ENCODE results near the gene CDYL2.

Gene CDYL2

DNA sequence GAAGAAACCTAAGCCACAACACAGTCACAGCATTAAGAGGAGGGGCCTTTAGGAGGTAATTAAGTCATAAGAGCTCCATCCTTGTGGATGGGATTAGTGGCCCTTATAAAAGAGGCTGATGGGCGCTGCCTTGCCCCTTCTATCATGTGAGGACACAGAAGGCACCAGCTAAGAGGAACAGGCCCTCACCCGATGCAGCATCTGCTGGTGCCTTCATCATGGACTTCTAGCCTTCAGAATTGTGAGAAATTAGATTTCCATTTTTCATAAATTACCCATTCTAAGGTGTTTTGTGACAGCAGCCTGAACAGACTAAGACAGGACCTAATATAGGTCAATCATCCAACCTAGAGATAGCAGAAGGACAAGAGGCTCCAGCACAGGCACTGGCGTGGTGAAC is 120.8 kb downstream of the CDYL2 start:
- Mint-ChIP-seq H3K4me3 (no peak overlapping the region), H3K9me3 (no peaks in the 10 kb centered on the region), H3K27ac (no peak overlapping the region), H3K4me1 (ENCODE audit: low read depth in 2 of 2) (peaks cover 4 to 22% of the 10 kb centered on the region in 2 donors), H3K27me3 (no peaks in the 10 kb centered on the region), H3K36me3 (ENCODE audit: insufficient read depth) (peaks cover 5% of the 10 kb centered on the region)
- DNase-seq (no peak), ATAC-seq (replicated peaks) (no peak)

- Mint-ChIP-seq H3K4me3 (no peak overlapping the region), H3K36me3 (ENCODE audit: insufficient read depth) (peaks cover 5% of the 10 kb centered on the region), H3K27ac (no peak overlapping the region), H3K27me3 (no peaks in the 10 kb centered on the region), H3K9me3 (no peaks in the 10 kb centered on the region), H3K4me1 (ENCODE audit: low read depth in 2 of 2) (peaks cover 4 to 22% of the 10 kb centered on the region in 2 donors)
- DNase-seq (no peak), ATAC-seq (replicated peaks) (no peak)
Measured at GRCh38 chr16:80682421-80683070, 121.9 kb downstream of the CDYL2 start.

- H3K9me3 Mint-ChIP-seq: no peaks in the 10 kb centered on the region
- no peak overlapping the region for H3K4me3 Mint-ChIP-seq
- no peak for ATAC-seq (replicated peaks)
- H3K27me3 Mint-ChIP-seq: no peaks in the 10 kb centered on the region
- H3K4me1 Mint-ChIP-seq (ENCODE audit: low read depth in 2 of 2): peaks cover 4 to 22% of the 10 kb centered on the region in 2 donors
- H3K27ac Mint-ChIP-seq: no peak overlapping the region
- no peak for DNase-seq
- peaks cover 9% of the 10 kb centered on the region for H3K36me3 Mint-ChIP-seq (ENCODE audit: insufficient read depth)
Measured at GRCh38 chr16:80681436-80681835, 123.0 kb downstream of the CDYL2 start.

DNA sequence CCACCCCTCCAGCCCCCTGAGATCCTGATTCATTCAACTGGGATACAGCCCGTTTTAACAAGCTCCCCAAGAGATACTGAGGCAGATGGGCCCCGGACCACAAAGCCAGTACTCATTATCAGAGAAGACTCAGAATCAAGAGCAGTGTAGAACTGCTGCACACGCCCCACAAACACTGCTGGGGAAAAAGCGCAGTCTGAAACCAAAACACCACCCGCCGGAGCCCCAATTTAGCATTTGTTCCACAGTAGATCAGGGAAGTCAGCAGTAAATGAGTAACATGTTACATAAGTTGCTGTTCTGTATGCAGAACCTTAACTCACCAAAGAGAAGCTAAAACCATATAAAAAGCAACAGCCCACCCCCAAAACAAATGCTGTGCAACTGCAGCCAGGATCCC is 123.6 kb downstream of the CDYL2 start:
- no peak overlapping the region for H3K4me3 Mint-ChIP-seq
- peaks cover 4 to 22% of the 10 kb centered on the region in 2 donors for H3K4me1 Mint-ChIP-seq (ENCODE audit: low read depth in 2 of 2)
- peaks cover 9% of the 10 kb centered on the region for H3K36me3 Mint-ChIP-seq (ENCODE audit: insufficient read depth)
- DNase-seq (no peak), ATAC-seq (replicated peaks) (no peak)
- no peaks in the 10 kb centered on the region for H3K9me3 Mint-ChIP-seq
- no peak overlapping the region for H3K27ac Mint-ChIP-seq
- no peaks in the 10 kb centered on the region for H3K27me3 Mint-ChIP-seq

- H3K27me3 Mint-ChIP-seq: no peaks in the 10 kb centered on the region
- H3K4me1 Mint-ChIP-seq (ENCODE audit: low read depth in 2 of 2): peaks cover 4 to 26% of the 10 kb centered on the region in 2 donors
- no peaks in the 10 kb centered on the region for H3K9me3 Mint-ChIP-seq
- H3K4me3 Mint-ChIP-seq: no peak overlapping the region
- no peak overlapping the region for H3K27ac Mint-ChIP-seq
- DNase-seq (no peak), ATAC-seq (replicated peaks) (no peak)
- H3K36me3 Mint-ChIP-seq (ENCODE audit: insufficient read depth): peaks cover 9% of the 10 kb centered on the region
Measured at GRCh38 chr16:80680046-80680445, 124.4 kb downstream of the CDYL2 start.

DNA sequence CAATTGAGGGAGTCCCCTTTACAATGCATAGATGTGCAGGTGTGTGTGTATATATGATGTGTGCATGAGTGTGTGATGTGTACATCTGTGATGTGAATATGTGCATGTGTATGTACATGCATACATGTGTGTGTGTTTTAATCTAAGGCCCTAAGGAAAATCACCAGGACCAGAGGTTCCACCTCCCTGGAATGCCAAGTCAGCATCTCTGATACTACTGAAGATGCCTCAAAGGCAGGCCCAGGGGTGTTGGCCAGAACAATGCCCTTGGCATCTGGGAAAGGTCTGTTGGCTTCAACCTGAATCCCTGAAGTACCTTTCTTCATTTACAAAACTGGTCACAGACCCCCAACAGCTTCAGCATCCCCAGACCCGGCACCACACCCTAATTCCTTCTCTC is 129.5 kb downstream of the CDYL2 start:
- H3K9me3 Mint-ChIP-seq: no peaks in the 10 kb centered on the region
- H3K36me3 Mint-ChIP-seq (ENCODE audit: insufficient read depth): peaks cover 3% of the 10 kb centered on the region
- no peaks in the 10 kb centered on the region for H3K27me3 Mint-ChIP-seq
- H3K4me3 Mint-ChIP-seq: no peak overlapping the region
- H3K4me1 Mint-ChIP-seq (ENCODE audit: low read depth in 2 of 2): peaks cover 4 to 14% of the 10 kb centered on the region in 2 donors
- no peak for DNase-seq
- ATAC-seq (replicated peaks): no peak
- no peak overlapping the region for H3K27ac Mint-ChIP-seq

DNA sequence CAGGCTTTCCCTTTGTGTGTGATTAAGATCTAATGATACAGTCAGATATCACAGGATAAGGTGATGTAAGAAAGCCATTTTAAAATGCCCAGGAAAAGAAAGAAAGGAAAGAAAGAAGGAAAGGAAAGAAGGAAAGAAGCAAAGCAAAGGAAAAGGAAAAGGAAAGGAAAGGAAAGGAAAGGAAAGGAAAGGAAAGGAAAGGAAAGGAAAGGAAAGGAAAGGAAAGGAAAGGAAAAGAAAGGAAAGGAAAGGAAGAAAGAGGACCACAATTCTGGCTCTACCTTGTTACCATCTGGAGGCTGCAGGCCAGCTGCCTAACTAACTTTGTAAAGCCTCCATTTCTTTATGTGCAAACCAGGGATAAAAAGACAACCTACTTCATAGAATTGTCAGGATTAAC is 132.0 kb downstream of the CDYL2 start:
- peaks cover 4 to 12% of the 10 kb centered on the region in 2 donors for H3K4me1 Mint-ChIP-seq (ENCODE audit: low read depth in 2 of 2)
- H3K4me3 Mint-ChIP-seq: no peak overlapping the region
- no peak for ATAC-seq (replicated peaks)
- H3K27me3 Mint-ChIP-seq: no peaks in the 10 kb centered on the region
- peaks cover 2% of the 10 kb centered on the region for H3K36me3 Mint-ChIP-seq (ENCODE audit: insufficient read depth)
- H3K27ac Mint-ChIP-seq: no peak overlapping the region
- H3K9me3 Mint-ChIP-seq: no peaks in the 10 kb centered on the region
- DNase-seq: no peak

- Mint-ChIP-seq H3K4me1 (ENCODE audit: low read depth in 2 of 2) (peaks cover 4 to 12% of the 10 kb centered on the region in 2 donors), H3K27ac (peak overlapping the region in 1 of 2 donors; percentile 53), H3K9me3 (no peaks in the 10 kb centered on the region), H3K36me3 (ENCODE audit: insufficient read depth) (no peaks in the 10 kb centered on the region), H3K4me3 (no peak overlapping the region), H3K27me3 (no peaks in the 10 kb centered on the region)
- ATAC-seq (replicated peaks): no peak
- no peak for DNase-seq
Measured at GRCh38 chr16:80671281-80671849, 133.0 kb downstream of the CDYL2 start.

GRCh38 chr16:80670170-80670865 is 134.1 kb downstream of the CDYL2 start:
- Mint-ChIP-seq H3K27ac (peak overlapping the region; percentile 50 to 65), H3K27me3 (no peaks in the 10 kb centered on the region), H3K4me3 (no peak overlapping the region), H3K4me1 (ENCODE audit: low read depth in 2 of 2) (peaks cover 4 to 10% of the 10 kb centered on the region in 2 donors), H3K9me3 (no peaks in the 10 kb centered on the region), H3K36me3 (ENCODE audit: insufficient read depth) (peaks cover 3% of the 10 kb centered on the region)
- ATAC-seq (replicated peaks): peak; percentile 54
- no peak for DNase-seq

GRCh38 chr16:80669673-80670072 is 134.7 kb downstream of the CDYL2 start:
- Mint-ChIP-seq H3K4me3 (no peak overlapping the region), H3K4me1 (ENCODE audit: low read depth in 2 of 2) (peaks cover 4 to 7% of the 10 kb centered on the region in 2 donors), H3K27ac (peak overlapping the region; percentile 50 to 65), H3K9me3 (no peaks in the 10 kb centered on the region), H3K36me3 (ENCODE audit: insufficient read depth) (peaks cover 3% of the 10 kb centered on the region), H3K27me3 (no peaks in the 10 kb centered on the region)
- ATAC-seq (replicated peaks): no peak
- DNase-seq: no peak

GRCh38 chr16:80667925-80668324 is 136.5 kb downstream of the CDYL2 start:
- Mint-ChIP-seq H3K36me3 (ENCODE audit: insufficient read depth) (peaks cover 3% of the 10 kb centered on the region), H3K27me3 (no peaks in the 10 kb centered on the region), H3K4me1 (ENCODE audit: low read depth in 2 of 2) (peaks cover 4 to 13% of the 10 kb centered on the region in 2 donors), H3K27ac (no peak overlapping the region), H3K4me3 (no peak overlapping the region), H3K9me3 (no peaks in the 10 kb centered on the region)
- no peak for ATAC-seq (replicated peaks)
- DNase-seq: no peak

DNA sequence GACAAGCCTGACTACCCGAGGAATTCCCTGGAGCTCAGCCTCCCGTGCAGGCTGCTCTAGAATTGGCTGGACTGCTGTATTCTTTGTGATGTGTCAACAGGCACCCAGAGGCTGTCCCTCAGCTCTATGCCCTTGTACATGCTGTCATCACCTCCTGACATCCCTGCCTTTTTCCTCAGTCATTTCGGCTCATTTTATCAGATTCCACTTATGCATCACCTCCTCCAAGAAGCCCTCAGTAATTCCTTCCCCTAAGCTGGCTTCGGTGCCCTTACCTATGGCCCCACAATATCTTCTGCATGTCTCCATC is 137.2 kb downstream of the CDYL2 start:
- H3K27ac Mint-ChIP-seq: no peak overlapping the region
- no peaks in the 10 kb centered on the region for H3K27me3 Mint-ChIP-seq
- DNase-seq (no peak), ATAC-seq (replicated peaks) (no peak)
- no peaks in the 10 kb centered on the region for H3K9me3 Mint-ChIP-seq
- H3K36me3 Mint-ChIP-seq (ENCODE audit: insufficient read depth): peaks cover 3% of the 10 kb centered on the region
- H3K4me1 Mint-ChIP-seq (ENCODE audit: low read depth in 2 of 2): peaks cover 4 to 13% of the 10 kb centered on the region in 2 donors
- H3K4me3 Mint-ChIP-seq: no peak overlapping the region

DNA sequence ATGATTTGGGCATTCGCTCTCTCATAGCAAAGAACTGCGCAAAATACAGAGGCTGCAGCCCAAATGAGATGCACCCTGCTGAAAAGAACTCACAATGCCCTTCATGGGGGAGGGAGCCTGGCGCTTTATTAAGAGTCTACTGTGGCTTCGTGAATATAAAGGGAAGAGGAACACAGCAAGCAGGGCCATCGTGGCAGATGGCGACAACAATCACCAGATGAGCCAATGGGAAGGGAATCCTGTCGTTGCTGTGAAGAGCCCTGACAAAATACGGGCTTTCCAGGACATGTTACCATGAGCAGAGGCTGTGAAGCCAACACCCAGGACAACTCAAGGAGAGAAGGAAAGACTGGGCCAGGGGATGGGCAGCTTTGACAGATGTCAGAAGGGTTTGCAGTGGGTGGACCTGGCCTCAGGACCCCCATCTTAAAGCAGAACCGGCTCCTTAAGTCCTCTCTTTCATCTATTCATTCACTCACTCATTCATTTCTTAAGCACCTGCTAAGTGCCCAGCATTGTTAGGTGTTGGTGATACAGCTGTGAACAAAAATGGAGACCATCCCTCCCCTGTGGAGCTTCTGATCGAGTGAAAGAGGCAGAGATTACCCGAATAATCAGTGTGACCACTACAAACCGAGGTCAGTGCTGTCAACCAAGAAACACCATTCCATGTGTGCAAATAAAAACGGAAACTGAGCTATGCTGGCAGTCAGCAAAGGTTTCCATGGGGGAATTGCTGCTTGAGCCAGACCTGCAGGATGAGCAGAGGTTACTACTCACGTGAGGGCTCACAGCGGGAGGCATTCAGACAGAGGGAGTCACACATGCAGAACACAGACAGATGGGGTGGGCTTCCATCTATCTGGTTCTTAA is 137.8 kb downstream of the CDYL2 start:
- no peaks in the 10 kb centered on the region for H3K27me3 Mint-ChIP-seq
- no peak overlapping the region for H3K4me3 Mint-ChIP-seq
- peaks cover 3% of the 10 kb centered on the region for H3K36me3 Mint-ChIP-seq (ENCODE audit: insufficient read depth)
- DNase-seq: no peak
- H3K9me3 Mint-ChIP-seq: no peaks in the 10 kb centered on the region
- H3K27ac Mint-ChIP-seq: no peak overlapping the region
- no peak for ATAC-seq (replicated peaks)
- peaks cover 4 to 13% of the 10 kb centered on the region in 2 donors for H3K4me1 Mint-ChIP-seq (ENCODE audit: low read depth in 2 of 2)
